H1 (cell line): ENCODE measurements around the gene SASH3. TPM values are rescaled to one million over a fixed set of nuclear protein-coding genes. Genes with fewer than 3 reads are reported as not detected.

ENCODE experiments used
- CTCF ChIA-PET: fragments of 300-600 bp; sonication (Branson Sonifier 250); formaldehyde crosslinking; loops from one replicate; lab custom pipeline; 2021; ENCODE audit not compliant: partially characterized antibody; lab: Charles Lee
- POLR2A ChIA-PET: fragments of 300-600 bp; sonication (Branson Sonifier 250); formaldehyde crosslinking; loops from one replicate; lab custom pipeline; 2021; ENCODE audit warnings: inconsistent platforms; ENCODE audit not compliant: partially characterized antibody; lab: Charles Lee
- DNase-seq, 2 experiments: peaks; one replicate each; pipeline versions ENCODE4 v3.0.0 to v3.0.0-alpha.2; 2010 to 2022; ENCODE audit warnings: low spot score in 2 of 2, low read depth in 1 of 2, mixed read lengths in 1 of 2
- FAIRE-seq: peaks from 2 replicates; lab custom pipeline; 2011; peaks lifted over from hg19 to GRCh38; lab: Jason Lieb, UNC
- H2AFZ ChIP-seq: 2 replicates; pipeline ENCODE4 v1.8.1; 2012; ENCODE audit warnings: low read length, inconsistent platforms
- H2AK5ac ChIP-seq: 2 replicates; pipeline ENCODE4 v1.6.1; 2013; ENCODE audit warnings: low read depth, low read length
- H2BK120ac ChIP-seq: replicated peaks from 2 replicates; pipeline ENCODE3; 2013; ENCODE audit warnings: low read depth, low read length, inconsistent platforms
- H2BK12ac ChIP-seq: 2 replicates; pipeline ENCODE4 v1.6.1; 2013; ENCODE audit warnings: low read depth, low read length
- H2BK15ac ChIP-seq: 2 replicates; pipeline ENCODE4 v1.6.1; 2013; ENCODE audit warnings: low read length
- H2BK20ac ChIP-seq: 2 replicates; pipeline ENCODE4 v1.6.1; 2013; ENCODE audit warnings: low read length
- H2BK5ac ChIP-seq: 2 replicates; pipeline ENCODE4 v1.6.1; 2013; ENCODE audit warnings: low read depth, low read length
- H3K14ac ChIP-seq: 2 replicates; pipeline ENCODE4 v1.6.1; 2013; ENCODE audit warnings: inconsistent platforms; ENCODE audit not compliant: insufficient read length
- H3K18ac ChIP-seq: 2 replicates; pipeline ENCODE4 v1.6.1; 2013; ENCODE audit warnings: low read length; ENCODE audit errors: extremely low read depth
- H3K23ac ChIP-seq: 2 replicates; pipeline ENCODE4 v1.6.1; 2013; ENCODE audit warnings: inconsistent platforms; ENCODE audit not compliant: insufficient read length
- H3K23me2 ChIP-seq: 2 replicates; pipeline ENCODE4 v1.6.1; 2013; ENCODE audit warnings: low read depth, low read length
- H3K27ac ChIP-seq: 2 replicates; pipeline ENCODE4 v1.6.1; 2011; ENCODE audit warnings: low read depth, low read length, inconsistent platforms
- H3K27me3 ChIP-seq, 4 experiments: replicated peaks in 1 of 4; 1 replicate in 1 of 4; 2 replicates in 3 of 4; pipeline versions ENCODE4 v1.6.1 to v1.8.1; 2011 to 2013; ENCODE audit warnings: low read length in 3 of 4, mild to moderate bottlenecking in 3 of 4, inconsistent platforms in 2 of 4, mixed read lengths in 2 of 4, moderate library complexity in 1 of 4; ENCODE audit not compliant: control insufficient read depth in 3 of 4, insufficient read depth in 3 of 4; ENCODE audit errors: extremely low read depth in 1 of 4
- H3K36me3 ChIP-seq, 4 experiments: 2 replicates each; pipeline versions ENCODE4 v1.6.1 to v1.8.1; 2011 to 2013; ENCODE audit warnings: mild to moderate bottlenecking in 4 of 4, low read length in 3 of 4, moderate library complexity in 2 of 4, control low read depth in 1 of 4, inconsistent platforms in 1 of 4; ENCODE audit not compliant: insufficient read depth in 4 of 4, control insufficient read depth in 2 of 4
- H3K4ac ChIP-seq: replicated peaks from 2 replicates; pipeline ENCODE3; 2013; ENCODE audit warnings: low read length, low read depth, mixed read lengths, inconsistent platforms; ENCODE audit not compliant: insufficient read length
- H3K4me1 ChIP-seq, 4 experiments: replicated peaks in 1 of 4; 1 replicate in 1 of 4; 2 replicates in 3 of 4; pipeline versions ENCODE4 v1.6.1 to v1.8.1; 2011 to 2013; ENCODE audit warnings: low read length in 3 of 4, inconsistent platforms in 2 of 4, mixed read lengths in 1 of 4; ENCODE audit not compliant: insufficient read depth in 4 of 4, control insufficient read depth in 3 of 4
- H3K4me2 ChIP-seq, 2 experiments: 2 replicates each; pipeline versions ENCODE4 v1.6.1 to v1.8.1; 2011 to 2013; ENCODE audit warnings: low read depth in 2 of 2, low read length in 2 of 2, control low read depth in 1 of 2, inconsistent platforms in 1 of 2, mild to moderate bottlenecking in 1 of 2; ENCODE audit not compliant: insufficient read depth in 1 of 2
- H3K4me3 ChIP-seq, 4 experiments: fragments of 200-600, 300-600 bp in 1 of 4; sonication (generic), shearing (Covaris generic), sonication (Bioruptor Twin) in 1 of 4; 2 replicates each; pipeline versions ENCODE4 v1.5.1 to v1.8.1; 2011 to 2016; ENCODE audit warnings: low read length in 4 of 4, low read depth in 3 of 4, control low read depth in 2 of 4, inconsistent platforms in 2 of 4, mild to moderate bottlenecking in 2 of 4, mixed read lengths in 1 of 4, moderate library complexity in 1 of 4; ENCODE audit not compliant: insufficient read depth in 2 of 4; ENCODE audit errors: extremely low read depth in 1 of 4
- H3K56ac ChIP-seq: replicated peaks from 2 replicates; pipeline ENCODE3; 2013; ENCODE audit warnings: low read depth, mild to moderate bottlenecking, mixed read lengths, low read length, inconsistent platforms; ENCODE audit not compliant: insufficient read length
- H3K79me1 ChIP-seq: 2 replicates; pipeline ENCODE4 v1.6.1; 2013; ENCODE audit warnings: low read depth, low read length, control low read depth
- H3K79me2 ChIP-seq, 2 experiments: 2 replicates each; pipeline versions ENCODE4 v1.6.1 to v1.8.1; 2012 to 2013; ENCODE audit warnings: low read length in 2 of 2, mild to moderate bottlenecking in 2 of 2, inconsistent platforms in 1 of 2; ENCODE audit not compliant: insufficient read depth in 2 of 2, control insufficient read depth in 1 of 2
- H3K9ac ChIP-seq, 4 experiments: replicated peaks in 1 of 4; 1 replicate in 1 of 4; 2 replicates in 3 of 4; pipeline versions ENCODE4 v1.6.1 to v1.8.1; 2011 to 2013; ENCODE audit warnings: low read depth in 3 of 4, low read length in 3 of 4, control low read depth in 2 of 4, mild to moderate bottlenecking in 2 of 4, moderate library complexity in 2 of 4, inconsistent platforms in 1 of 4; ENCODE audit errors: extremely low read depth in 1 of 4
- H3K9me3 ChIP-seq, 2 experiments: 2 replicates each; pipeline versions ENCODE4 v1.6.1 to v1.8.1; 2012 to 2013; ENCODE audit warnings: mild to moderate bottlenecking in 2 of 2, moderate library complexity in 2 of 2, control low read depth in 1 of 2, inconsistent platforms in 1 of 2, low read depth in 1 of 2, low read length in 1 of 2, mixed read lengths in 1 of 2; ENCODE audit not compliant: insufficient read depth in 2 of 2
- H4K20me1 ChIP-seq, 2 experiments: replicated peaks in 1 of 2; 2 replicates each; pipeline versions ENCODE3 to v1.8.1; 2011 to 2013; ENCODE audit warnings: inconsistent platforms in 2 of 2, low read length in 2 of 2, mild to moderate bottlenecking in 1 of 2; ENCODE audit not compliant: insufficient read depth in 2 of 2, control insufficient read depth in 1 of 2
- H4K5ac ChIP-seq: 2 replicates; pipeline ENCODE4 v1.6.1; 2013; ENCODE audit warnings: low read length, low read depth, mixed read lengths, inconsistent platforms; ENCODE audit not compliant: insufficient read length
- H4K8ac ChIP-seq: 2 replicates; pipeline ENCODE4 v1.8.0; 2013; ENCODE audit warnings: mild to moderate bottlenecking, moderate library complexity, low read length, inconsistent platforms; ENCODE audit not compliant: insufficient read depth; ENCODE audit errors: extremely low read depth
- H4K91ac ChIP-seq: replicated peaks from 2 replicates; pipeline ENCODE3; 2013; ENCODE audit warnings: low read length, mixed read lengths, inconsistent platforms; ENCODE audit not compliant: insufficient read length
- ASH2L ChIP-seq: fragments of 200-600, 300-600 bp; sonication (generic); IDR thresholded peaks from one replicate; pipeline ENCODE4 v1.7.1; 2017; ENCODE audit warnings: low read length
- BRCA1 ChIP-seq: IDR thresholded peaks from 2 replicates; pipeline ENCODE4 v1.6.1; 2012; ENCODE audit warnings: low read depth, low read length, improper control_type of control experiment
- CBX8 ChIP-seq: fragments of 300-800, 300-1000 bp; sonication (generic); IDR thresholded peaks from 2 replicates; pipeline ENCODE4 v1.7.1; 2016; ENCODE audit warnings: low read depth, low read length, borderline replicate concordance
- EGR1 ChIP-seq: IDR thresholded peaks from 2 replicates; pipeline ENCODE4 v1.6.1; 2011; ENCODE audit warnings: low read depth, low read length, borderline replicate concordance
- FOSL1 ChIP-seq: IDR thresholded peaks from 2 replicates; pipeline ENCODE4 v1.6.1; 2011; ENCODE audit warnings: mild to moderate bottlenecking, low read depth, low read length, moderate library complexity; ENCODE audit not compliant: insufficient read depth
- JUN ChIP-seq: IDR thresholded peaks from 2 replicates; pipeline ENCODE4 v1.6.1; 2011; ENCODE audit warnings: low read depth, mild to moderate bottlenecking, improper control_type of control experiment, low read length
- JUND ChIP-seq: IDR thresholded peaks from 2 replicates; pipeline ENCODE4 v1.6.1; 2011; ENCODE audit warnings: mild to moderate bottlenecking, improper control_type of control experiment, low read length
- RAD21 ChIP-seq, 2 experiments: IDR thresholded peaks in 1 of 2; conservative IDR thresholded peaks in 1 of 2; 2 replicates each; pipeline ENCODE4 v1.6.1; 2011; ENCODE audit warnings: low read depth in 2 of 2, low read length in 2 of 2, improper control_type of control experiment in 1 of 2, inconsistent platforms in 1 of 2, mild to moderate bottlenecking in 1 of 2, moderate library complexity in 1 of 2
- SIN3A ChIP-seq, 2 experiments: IDR thresholded peaks in 1 of 2; conservative IDR thresholded peaks in 1 of 2; 2 replicates each; pipeline ENCODE4 v1.6.1; 2011 to 2012; ENCODE audit warnings: low read length in 2 of 2, improper control_type of control experiment in 1 of 2, low read depth in 1 of 2, mild to moderate bottlenecking in 1 of 2
- TCF12 ChIP-seq: IDR thresholded peaks from 2 replicates; pipeline ENCODE4 v1.6.1; 2011; ENCODE audit warnings: low read depth, mild to moderate bottlenecking, low read length
- TEAD4 ChIP-seq: IDR thresholded peaks from 2 replicates; pipeline ENCODE4 v1.6.1; 2012; ENCODE audit warnings: low read depth, low read length, inconsistent platforms, mixed read lengths
- ZNF274 ChIP-seq: IDR thresholded peaks from 2 replicates; pipeline ENCODE4 v1.7.0; 2012; ENCODE audit warnings: low read length, borderline replicate concordance; ENCODE audit errors: extremely low read depth
- WGBS, 2 experiments: shearing (Covaris generic) in 1 of 2; methylation state at CpG; one replicate each; pipeline versions ENCODE4 v1.1.6 to v1.1.7; 2013 to 2015; ENCODE audit warnings: low lambda C conversion rate in 2 of 2, mixed read lengths in 2 of 2, inconsistent platforms in 1 of 2, low coverage in 1 of 2, missing lambda C conversion rate in 1 of 2; ENCODE audit not compliant: insufficient replicate concordance in 2 of 2, insufficient coverage in 1 of 2, insufficient read length in 1 of 2; ENCODE audit errors: extremely low coverage in 1 of 2, missing lambda C conversion rate in 1 of 2; 5-methylcytosine and 5-hydroxymethylcytosine counted together
- polyA plus RNA-seq, 7 experiments: library from polyadenylated mRNA; depleted of rRNA in 3 of 7; stranded (reverse) in 5 of 7; unstranded in 2 of 7; fragments of >200 nt in 5 of 7; fragments of 200-250 nt in 2 of 7; gene quantifications; 1 replicate in 5 of 7; 2 replicates in 1 of 7; 4 replicates in 1 of 7; pipeline versions ENCODE4 v1.2.1 to v1.2.3, GENCODE V29; 2011 to 2013; ENCODE audit warnings: missing spikeins in 2 of 7, mixed read lengths in 2 of 7
- total RNA-seq: library from RNA; stranded (reverse); fragmentation: NEBNext Ultra II Directional; extraction: Animal tissue kit (Norgen Biotek cat#: 25700); gene quantifications from 2 replicates; pipeline ENCODE4 v1.2.1, GENCODE V29; 2021
- TF ChIP-seq, protein P1 (sequence below): IDR thresholded peaks from 2 replicates; pipeline ENCODE4 v1.6.1; 2011; ENCODE audit warnings: low read depth, mild to moderate bottlenecking, low read length; ENCODE audit not compliant: insufficient read depth
- TF ChIP-seq, protein P2 (sequence below): IDR thresholded peaks from 2 replicates; pipeline ENCODE4 v1.6.1; 2012; ENCODE audit warnings: inconsistent platforms

Gene SASH3
- total and polyA plus RNA-seq, 2 of the 8 experiments (the other 6 are each of a cell fraction or from before 2014, with no cell fraction given), result not detected

DNA sequence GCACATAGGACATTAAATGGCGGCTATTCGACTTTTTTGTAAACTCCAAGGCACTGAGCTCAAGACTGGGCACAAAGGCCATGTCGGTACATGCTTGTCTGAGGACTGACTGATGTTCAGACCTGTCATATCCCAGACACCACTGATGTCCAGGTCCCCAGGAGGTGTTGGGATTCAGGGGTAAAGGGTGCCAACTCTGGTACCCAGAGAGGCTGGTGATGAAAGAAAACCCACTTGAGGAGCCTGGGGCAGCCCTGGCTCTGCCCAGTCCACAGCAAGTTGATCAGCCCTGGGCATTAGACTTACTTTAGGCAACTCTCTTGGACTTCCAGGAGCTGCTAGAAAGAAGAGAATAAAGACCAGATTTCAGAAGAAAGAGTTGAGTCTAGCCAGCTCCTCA lies 18.7 kb downstream of the SASH3 start:
- 87% methylated on average over 3 of the region's 3 CpGs; no CpG with 5 or more reads in 1 of the 2 experiments for WGBS, 2 experiments
- Histone ChIP-seq H3K14ac (no peak overlapping the region), H3K36me3 (peaks cover 0 to 4% (median 2%) of the 10 kb centered on the region in 4 experiments; a peak in 2 of 8 replicates), H2BK120ac (no peak overlapping the region), H4K20me1 (no peaks in the 10 kb centered on the region), H3K27ac (no peak overlapping the region), H3K23ac (no peak overlapping the region), H4K5ac (no peak overlapping the region), H3K4ac (no peak overlapping the region), H3K79me2 (no peaks in the 10 kb centered on the region), H3K23me2 (no peaks in the 10 kb centered on the region), H3K9ac (no peak overlapping the region), H3K4me1 (no peaks in the 10 kb centered on the region), H3K79me1 (no peaks in the 10 kb centered on the region), H3K18ac (no peak overlapping the region), H3K4me2 (no peak overlapping the region), H2AFZ (no peak overlapping the region), H4K91ac (no peak overlapping the region), H2BK15ac (no peak overlapping the region), H2BK20ac (no peak overlapping the region), H3K27me3 (no peaks in the 10 kb centered on the region), H3K9me3 (no peaks in the 10 kb centered on the region), H4K8ac (no peak overlapping the region), H3K4me3 (no peak overlapping the region), H2BK12ac (no peak overlapping the region), H3K56ac (no peak overlapping the region), H2BK5ac (no peak overlapping the region), H2AK5ac (no peak overlapping the region)
- FAIRE-seq (no peak), DNase-seq (no peak)
- ChIA-PET CTCF (interaction anchor here (0.9 kb wide), 1 partner anchor 25 kb away, joined by 3 read pairs; no protein-coding TSS in a partner anchor), POLR2A (interaction anchor here (0.6 kb wide), 1 partner anchor 80 kb away, joined by 3 read pairs; no protein-coding TSS in a partner anchor)
- TF ChIP-seq RAD21 (IDR thresholded peaks at IDR 0.05 in 1 of 2, conservative IDR thresholded peaks at IDR 0.05 in 1 of 2; ENCODE audit: low read depth in 2 of 2, low read length in 2 of 2) (no peak), JUN (no peak), TEAD4 (no peak), BRCA1 (no peak), TCF12 (no peak), ZNF274 (no peak), FOSL1 (no peak), EGR1 (no peak), ASH2L (no peak), SIN3A (conservative IDR thresholded peaks at IDR 0.05 in 1 of 2, IDR thresholded peaks at IDR 0.05 in 1 of 2; ENCODE audit: low read depth in 1 of 2, low read length in 2 of 2) (no peak), CBX8 (no peak), JUND (no peak)
- TF ChIP-seq, protein P1, sequence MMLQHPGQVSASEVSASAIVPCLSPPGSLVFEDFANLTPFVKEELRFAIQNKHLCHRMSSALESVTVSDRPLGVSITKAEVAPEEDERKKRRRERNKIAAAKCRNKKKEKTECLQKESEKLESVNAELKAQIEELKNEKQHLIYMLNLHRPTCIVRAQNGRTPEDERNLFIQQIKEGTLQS, result no peak
- TF ChIP-seq, protein P2, sequence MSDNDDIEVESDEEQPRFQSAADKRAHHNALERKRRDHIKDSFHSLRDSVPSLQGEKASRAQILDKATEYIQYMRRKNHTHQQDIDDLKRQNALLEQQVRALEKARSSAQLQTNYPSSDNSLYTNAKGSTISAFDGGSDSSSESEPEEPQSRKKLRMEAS, result no peak
